Measurements from ENCODE around the gene ATP2B1.

ATP2B1 gene

GRCh38 chr12:89674326-89674942 is 34.2 kb downstream of the ATP2B1 start:
- peaks cover 3% of the 10 kb centered on the region for H3K4me1 ChIP-seq
- no peak overlapping the region for H3K4me3 ChIP-seq
- no peaks in the 10 kb centered on the region; the same call in 1 of the 2 replicates for H3K27me3 ChIP-seq (ENCODE audit: low read depth)
- in situ Hi-C loops (cut with MboI; ENCODE audit: low sequenced_read_pairs), result no loop called here
- no peaks in the 10 kb centered on the region for H3K36me3 ChIP-seq (replicated peaks)
- H3K9me3 ChIP-seq, result no peaks in the 10 kb centered on the region
- no peak for DNase-seq (ENCODE audit: low spot score in 2 of 2)

GRCh38 chr12:89673603-89674002 is 35.0 kb downstream of the ATP2B1 start:
- peaks cover 1% of the 10 kb centered on the region for H3K4me1 ChIP-seq
- in situ Hi-C loops (cut with MboI; ENCODE audit: low sequenced_read_pairs), result no loop called here
- H3K4me3 ChIP-seq, result no peak overlapping the region
- H3K27me3 ChIP-seq (ENCODE audit: low read depth), result no peaks in the 10 kb centered on the region; the same call in 1 of the 2 replicates
- H3K36me3 ChIP-seq (replicated peaks), result no peaks in the 10 kb centered on the region
- no peak for DNase-seq (ENCODE audit: low spot score in 2 of 2)
- no peaks in the 10 kb centered on the region for H3K9me3 ChIP-seq

- H3K36me3 ChIP-seq (replicated peaks), result no peaks in the 10 kb centered on the region
- H3K27me3 ChIP-seq (ENCODE audit: low read depth), result no peaks in the 10 kb centered on the region; the same call in 1 of the 2 replicates
- H3K9me3 ChIP-seq, result no peaks in the 10 kb centered on the region
- DNase-seq (ENCODE audit: low spot score in 2 of 2), result no peak
- H3K4me3 ChIP-seq, result no peak overlapping the region
- in situ Hi-C loops (cut with MboI; ENCODE audit: low sequenced_read_pairs), result no loop called here
- no peaks in the 10 kb centered on the region for H3K4me1 ChIP-seq
Measured at GRCh38 chr12:89672589-89672979, 36.1 kb downstream of the ATP2B1 start.

- no peaks in the 10 kb centered on the region for H3K36me3 ChIP-seq (replicated peaks)
- H3K4me3 ChIP-seq, result no peak overlapping the region
- in situ Hi-C loops (cut with MboI; ENCODE audit: low sequenced_read_pairs), result no loop called here
- DNase-seq (ENCODE audit: low spot score in 2 of 2), result no peak
- H3K4me1 ChIP-seq, result no peaks in the 10 kb centered on the region
- H3K27me3 ChIP-seq (ENCODE audit: low read depth), result no peaks in the 10 kb centered on the region; the same call in 1 of the 2 replicates
- H3K9me3 ChIP-seq, result no peaks in the 10 kb centered on the region
Measured at GRCh38 chr12:89671469-89671868, 37.2 kb downstream of the ATP2B1 start.

- H3K36me3 ChIP-seq (replicated peaks), result no peaks in the 10 kb centered on the region
- H3K4me3 ChIP-seq, result no peak overlapping the region
- no peaks in the 10 kb centered on the region for H3K4me1 ChIP-seq
- no peak for DNase-seq (ENCODE audit: low spot score in 2 of 2)
- in situ Hi-C loops (cut with MboI; ENCODE audit: low sequenced_read_pairs), result no loop called here
- no peaks in the 10 kb centered on the region for H3K27me3 ChIP-seq (ENCODE audit: low read depth)
- no peaks in the 10 kb centered on the region for H3K9me3 ChIP-seq
Measured at GRCh38 chr12:89669197-89669596, 39.4 kb downstream of the ATP2B1 start.

GRCh38 chr12:89665556-89665955 is 43.1 kb downstream of the ATP2B1 start:
- DNase-seq (ENCODE audit: low spot score in 2 of 2), result no peak
- Histone ChIP-seq H3K36me3 (replicated peaks) (no peaks in the 10 kb centered on the region), H3K27me3 (ENCODE audit: low read depth) (no peaks in the 10 kb centered on the region), H3K4me3 (no peak overlapping the region), H3K9me3 (no peaks in the 10 kb centered on the region), H3K4me1 (no peaks in the 10 kb centered on the region)
- in situ Hi-C loops (cut with MboI; ENCODE audit: low sequenced_read_pairs), result no loop called here

GRCh38 chr12:89664441-89664840 is 44.2 kb downstream of the ATP2B1 start:
- in situ Hi-C loops (cut with MboI; ENCODE audit: low sequenced_read_pairs), result no loop called here

GRCh38 chr12:89663577-89664357 is 44.9 kb downstream of the ATP2B1 start:
- no peak overlapping the region for H3K4me3 ChIP-seq
- no peak for DNase-seq (ENCODE audit: low spot score in 2 of 2)
- peaks cover 9% of the 10 kb centered on the region for H3K4me1 ChIP-seq
- in situ Hi-C loops (cut with MboI; ENCODE audit: low sequenced_read_pairs), result no loop called here
- H3K27me3 ChIP-seq (ENCODE audit: low read depth), result no peaks in the 10 kb centered on the region
- no peaks in the 10 kb centered on the region for H3K36me3 ChIP-seq (replicated peaks)
- H3K9me3 ChIP-seq, result no peaks in the 10 kb centered on the region

More at GRCh38 chr12:89664441-89664840, 44.2 kb downstream of the ATP2B1 start:
- peaks cover 4% of the 10 kb centered on the region for H3K4me1 ChIP-seq
- no peaks in the 10 kb centered on the region for H3K9me3 ChIP-seq
- DNase-seq (ENCODE audit: low spot score in 2 of 2), result no peak
- no peaks in the 10 kb centered on the region for H3K36me3 ChIP-seq (replicated peaks)
- no peak overlapping the region for H3K4me3 ChIP-seq
- no peaks in the 10 kb centered on the region for H3K27me3 ChIP-seq (ENCODE audit: low read depth)

- Histone ChIP-seq H3K4me1 (peaks cover 10% of the 10 kb centered on the region), H3K27me3 (ENCODE audit: low read depth) (no peaks in the 10 kb centered on the region), H3K4me3 (no peak overlapping the region), H3K36me3 (replicated peaks) (no peaks in the 10 kb centered on the region), H3K9me3 (no peaks in the 10 kb centered on the region)
- in situ Hi-C loops (cut with MboI; ENCODE audit: low sequenced_read_pairs), result no loop called here
- no peak for DNase-seq (ENCODE audit: low spot score in 2 of 2)
Measured at GRCh38 chr12:89662623-89663022, 46.0 kb downstream of the ATP2B1 start.

- in situ Hi-C loops (cut with MboI; ENCODE audit: low sequenced_read_pairs), result no loop called here
- Histone ChIP-seq H3K4me1 (peaks cover 10% of the 10 kb centered on the region), H3K9me3 (no peaks in the 10 kb centered on the region), H3K4me3 (no peak overlapping the region), H3K27me3 (ENCODE audit: low read depth) (no peaks in the 10 kb centered on the region), H3K36me3 (replicated peaks) (no peaks in the 10 kb centered on the region)
- no peak for DNase-seq (ENCODE audit: low spot score in 2 of 2)
Measured at GRCh38 chr12:89661706-89662330, 46.8 kb downstream of the ATP2B1 start.

GRCh38 chr12:89657739-89658138 is 50.9 kb downstream of the ATP2B1 start:
- Histone ChIP-seq H3K4me1 (peaks cover 10% of the 10 kb centered on the region), H3K27me3 (ENCODE audit: low read depth) (no peaks in the 10 kb centered on the region), H3K9me3 (no peaks in the 10 kb centered on the region), H3K36me3 (replicated peaks) (no peaks in the 10 kb centered on the region), H3K4me3 (no peak overlapping the region)
- in situ Hi-C loops (cut with MboI; ENCODE audit: low sequenced_read_pairs), result no loop called here
- no peak for DNase-seq (ENCODE audit: low spot score in 2 of 2)

- Histone ChIP-seq H3K4me1 (peaks cover 10% of the 10 kb centered on the region), H3K27me3 (ENCODE audit: low read depth) (no peaks in the 10 kb centered on the region), H3K4me3 (no peak overlapping the region), H3K36me3 (replicated peaks) (no peaks in the 10 kb centered on the region), H3K9me3 (no peaks in the 10 kb centered on the region)
- in situ Hi-C loops (cut with MboI; ENCODE audit: low sequenced_read_pairs), result no loop called here
- no peak for DNase-seq (ENCODE audit: low spot score in 2 of 2)
Measured at GRCh38 chr12:89657066-89657465, 51.6 kb downstream of the ATP2B1 start.

GRCh38 chr12:89655841-89656240 is 52.8 kb downstream of the ATP2B1 start:
- no peaks in the 10 kb centered on the region for H3K36me3 ChIP-seq (replicated peaks)
- H3K27me3 ChIP-seq (ENCODE audit: low read depth), result no peaks in the 10 kb centered on the region
- in situ Hi-C loops (cut with MboI; ENCODE audit: low sequenced_read_pairs), result no loop called here
- peaks cover 10% of the 10 kb centered on the region for H3K4me1 ChIP-seq
- no peak overlapping the region for H3K4me3 ChIP-seq
- no peaks in the 10 kb centered on the region for H3K9me3 ChIP-seq
- no peak for DNase-seq (ENCODE audit: low spot score in 2 of 2)

GRCh38 chr12:89651192-89651591 is 57.4 kb downstream of the ATP2B1 start:
- Histone ChIP-seq H3K4me1 (peaks cover 3% of the 10 kb centered on the region), H3K4me3 (no peak overlapping the region), H3K9me3 (no peaks in the 10 kb centered on the region), H3K27me3 (ENCODE audit: low read depth) (no peaks in the 10 kb centered on the region), H3K36me3 (replicated peaks) (no peaks in the 10 kb centered on the region)
- in situ Hi-C loops (cut with MboI; ENCODE audit: low sequenced_read_pairs), result no loop called here
- no peak for DNase-seq (ENCODE audit: low spot score in 2 of 2)
